CD14-positive monocyte (primary cell): ENCODE measurements around the gene NR4A2. TPM values are rescaled to one million over a fixed set of nuclear protein-coding genes. Genes with fewer than 3 reads are reported as not detected.

Source experiments
- DNase-seq, 3 donors: peaks; one replicate each; pipeline ENCODE4 v3.0.0-alpha.2; 2011 to 2022
- H2AFZ ChIP-seq: 2 replicates; pipeline ENCODE4 v1.6.0; 2012; ENCODE audit warnings: mild to moderate bottlenecking, low read depth, low read length, inconsistent platforms; ENCODE audit not compliant: insufficient read depth, poor library complexity, severe bottlenecking
- H3K27ac ChIP-seq, 2 donors: 1 replicate in 1 of 2; 2 replicates in 1 of 2; pipeline ENCODE4 v1.5.1; 2012 to 2013; ENCODE audit warnings: low read length in 2 of 2, control low read depth in 1 of 2, inconsistent platforms in 1 of 2, low read depth in 1 of 2, mild to moderate bottlenecking in 1 of 2
- H3K27me3 ChIP-seq, 2 donors: one replicate each; pipeline versions ENCODE4 v1.6.0 to v1.6.1; 2011 to 2013; ENCODE audit warnings: low read length in 2 of 2; ENCODE audit not compliant: control insufficient read depth in 2 of 2, insufficient read depth in 2 of 2
- H3K36me3 ChIP-seq, 2 donors: replicated peaks in 1 of 2; 1 replicate in 1 of 2; 2 replicates in 1 of 2; pipeline versions ENCODE4 v1.5.1 to v1.6.1; 2012 to 2013; ENCODE audit warnings: low read length in 2 of 2, control low read depth in 1 of 2, inconsistent platforms in 1 of 2, mild to moderate bottlenecking in 1 of 2; ENCODE audit not compliant: insufficient read depth in 2 of 2, control insufficient read depth in 1 of 2
- H3K4me1 ChIP-seq, 2 donors: 1 replicate in 1 of 2; 2 replicates in 1 of 2; pipeline versions ENCODE4 v1.5.1 to v1.6.1; 2012 to 2013; ENCODE audit warnings: low read length in 2 of 2, control low read depth in 1 of 2, inconsistent platforms in 1 of 2, mild to moderate bottlenecking in 1 of 2, moderate library complexity in 1 of 2; ENCODE audit not compliant: insufficient read depth in 2 of 2, control insufficient read depth in 1 of 2
- H3K4me2 ChIP-seq: replicated peaks from 2 replicates; pipeline ENCODE3; 2012; ENCODE audit warnings: low read length, moderate library complexity, mild to moderate bottlenecking; ENCODE audit not compliant: poor library complexity, severe bottlenecking; ENCODE audit errors: extremely low read depth
- H3K4me3 ChIP-seq, 3 experiments: fragments of 200-600 bp in 1 of 3; sonication (generic) in 1 of 3; replicated peaks in 1 of 3; 1 replicate in 2 of 3; 2 replicates in 1 of 3; pipeline ENCODE4 v1.5.1; 2011 to 2013; ENCODE audit warnings: low read length in 3 of 3, mild to moderate bottlenecking in 3 of 3, control low read depth in 2 of 3, low read depth in 2 of 3, inconsistent platforms in 1 of 3, moderate library complexity in 1 of 3
- H3K79me2 ChIP-seq: 2 replicates; pipeline ENCODE4 v1.6.0; 2012; ENCODE audit warnings: mild to moderate bottlenecking, control low read depth, inconsistent platforms, low read length, moderate library complexity; ENCODE audit not compliant: insufficient read depth
- H3K9ac ChIP-seq: 2 replicates; pipeline ENCODE4 v1.6.0; 2017; ENCODE audit warnings: low read length, mild to moderate bottlenecking; ENCODE audit not compliant: insufficient read depth, poor library complexity, severe bottlenecking
- H3K9me3 ChIP-seq, 2 donors: replicated peaks in 1 of 2; 1 replicate in 1 of 2; 2 replicates in 1 of 2; pipeline versions ENCODE4 v1.5.1 to v1.6.1; 2012 to 2013; ENCODE audit warnings: low read length in 2 of 2, control low read depth in 1 of 2; ENCODE audit not compliant: control insufficient read depth in 1 of 2, insufficient read depth in 1 of 2
- H4K20me1 ChIP-seq: 2 replicates; pipeline ENCODE4 v1.6.0; 2012; ENCODE audit warnings: mild to moderate bottlenecking, low read length, control low read depth, moderate library complexity; ENCODE audit not compliant: insufficient read depth
- H3K27ac Mint-ChIP-seq, 7 donors: one replicate each; pipeline ENCODE4 v1.8.0; 2020; ENCODE audit warnings: mild to moderate bottlenecking in 7 of 7, mixed read lengths in 7 of 7, moderate library complexity in 6 of 7, inconsistent platforms in 2 of 7
- H3K27me3 Mint-ChIP-seq, 3 donors: one replicate each; pipeline ENCODE4 v1.8.0; 2021 to 2022; ENCODE audit warnings: low read depth in 3 of 3, mild to moderate bottlenecking in 3 of 3, mixed read lengths in 3 of 3, moderate library complexity in 3 of 3, inconsistent platforms in 1 of 3
- H3K36me3 Mint-ChIP-seq, 2 donors: one replicate each; pipeline ENCODE4 v1.8.0; 2020; ENCODE audit warnings: mixed read lengths in 2 of 2, inconsistent platforms in 1 of 2, mild to moderate bottlenecking in 1 of 2
- H3K4me1 Mint-ChIP-seq: one replicate; pipeline ENCODE4 v1.8.0; 2020; ENCODE audit warnings: mild to moderate bottlenecking, mixed read lengths
- H3K4me3 Mint-ChIP-seq, 2 donors: one replicate each; pipeline ENCODE4 v1.8.0; 2020; ENCODE audit warnings: mild to moderate bottlenecking in 2 of 2, mixed read lengths in 2 of 2, moderate library complexity in 1 of 2
- H3K9me3 Mint-ChIP-seq, 7 donors: one replicate each; pipeline ENCODE4 v1.8.0; 2020 to 2022; ENCODE audit warnings: mixed read lengths in 7 of 7, mild to moderate bottlenecking in 6 of 7, moderate library complexity in 6 of 7, inconsistent platforms in 2 of 7
- CTCF ChIP-seq: fragments of 200-600 bp; IDR thresholded peaks from one replicate; pipeline ENCODE4 v1.8.0; 2022; ENCODE audit warnings: antibody characterized with exemption, mild to moderate bottlenecking
- WGBS: methylation state at CpG from one replicate; pipeline ENCODE4 v1.1.5; 2013; ENCODE audit warnings: missing lambda C conversion rate; ENCODE audit not compliant: insufficient coverage; 5-methylcytosine and 5-hydroxymethylcytosine counted together
- intact Hi-C, 2 donors: fragments of 100-400 bp; cut with micrococcal nuclease; formaldehyde crosslinking; loops; one replicate each; pipeline versions ENCODE4 v1.15.0 to v1.15.1; 2023
- polyA plus RNA-seq, 3 donors: library from polyadenylated mRNA; depleted of rRNA in 1 of 3; unstranded in 2 of 3; stranded (reverse) in 1 of 3; fragments of 300-500 nt in 2 of 3; fragments of >200 nt in 1 of 3; fragmentation: Illumina TruSeq in 2 of 3; gene quantifications; 1 replicate in 2 of 3; 2 replicates in 1 of 3; pipeline ENCODE4 v1.2.3, GENCODE V29; 2012 to 2021

The NR4A2 gene
- polyA plus RNA-seq, 3 donors, result 12.1 to 213 (median 21.6) TPM

GRCh38 chr2:156325688-156326525, 6.6 kb downstream of the NR4A2 start:
- H3K9ac ChIP-seq, result no peak overlapping the region
- no peak for TF ChIP-seq CTCF
- no peak overlapping the region for H3K27ac ChIP-seq
- Mint-ChIP-seq H3K9me3 (peaks cover 2 to 67% (median 51%) of the 10 kb centered on the region in 7 donors), H3K27me3 (peaks cover 98 to 100% (median 100%) of the 10 kb centered on the region in 3 donors), H3K4me3 (peak overlapping the region in 1 of 2 donors; percentile 96), H3K36me3 (peaks cover 43 to 72% of the 10 kb centered on the region in 2 donors), H3K4me1 (peaks cover 63% of the 10 kb centered on the region), H3K27ac (no peak overlapping the region)
- peaks cover 43% of the 10 kb centered on the region for H4K20me1 ChIP-seq
- DNase-seq, result no peak
- H3K79me2 ChIP-seq, result no peaks in the 10 kb centered on the region
- H3K4me2 ChIP-seq, result no peak overlapping the region
- H3K4me1 ChIP-seq, result peaks cover 50 to 53% of the 10 kb centered on the region in 2 donors
- intact Hi-C loops, result no loop called here
- H3K36me3 ChIP-seq, result no peaks in the 10 kb centered on the region
- H2AFZ ChIP-seq, result no peak overlapping the region
- 41% methylated on average over 10 of the region's 12 CpGs for WGBS
- peaks cover 7 to 62% of the 10 kb centered on the region in 2 donors for H3K9me3 ChIP-seq
- H3K27me3 ChIP-seq, result peaks cover 100% of the 10 kb centered on the region in 2 donors
- H3K4me3 ChIP-seq, result no peak overlapping the region

- Histone ChIP-seq H3K36me3 (no peaks in the 10 kb centered on the region), H4K20me1 (peaks cover 22% of the 10 kb centered on the region), H3K27me3 (peaks cover 96 to 100% of the 10 kb centered on the region in 2 donors), H3K4me3 (no peak overlapping the region), H3K9me3 (peaks cover 0 to 43% of the 10 kb centered on the region in 2 donors), H3K27ac (no peak overlapping the region), H3K9ac (no peak overlapping the region), H3K4me2 (no peak overlapping the region), H2AFZ (no peak overlapping the region), H3K79me2 (no peaks in the 10 kb centered on the region), H3K4me1 (peaks cover 43 to 44% of the 10 kb centered on the region in 2 donors)
- peaks cover 59% of the 10 kb centered on the region for H3K4me1 Mint-ChIP-seq
- DNase-seq, result no peak
- peak overlapping the region in 1 of 2 donors; percentile 91 for H3K4me3 Mint-ChIP-seq
- H3K27me3 Mint-ChIP-seq, result peaks cover 98 to 100% (median 100%) of the 10 kb centered on the region in 3 donors
- intact Hi-C loops, result no loop called here
- WGBS, result no CpG with 5 or more reads among the region's 2 CpGs
- no peak for TF ChIP-seq CTCF
- H3K9me3 Mint-ChIP-seq, result peaks cover 0 to 55% (median 37%) of the 10 kb centered on the region in 7 donors
- peak overlapping the region in 1 of 7 donors; percentile 4 for H3K27ac Mint-ChIP-seq
- H3K36me3 Mint-ChIP-seq, result peaks cover 26 to 59% of the 10 kb centered on the region in 2 donors
Observed at GRCh38 chr2:156323754-156324153, 8.8 kb downstream of the NR4A2 start.
